Loucy (cell line): Measurements from ENCODE around the gene SYMPK.

Experiments
- H2AFZ ChIP-seq: fragments of 200-600 bp; sonication (generic); 2 replicates; pipeline ENCODE4 v1.6.0; 2016; ENCODE audit warnings: antibody characterized with exemption, mild to moderate bottlenecking, low read length, moderate library complexity
- H3F3A ChIP-seq: fragments of 200-600 bp; 2 replicates; pipeline ENCODE4 v1.6.0; 2016; ENCODE audit warnings: antibody characterized with exemption, low read depth, mild to moderate bottlenecking
- H3K27me3 ChIP-seq: fragments of 200-600 bp; sonication (generic); 2 replicates; pipeline ENCODE4 v1.6.1; 2014; ENCODE audit warnings: low read length, mild to moderate bottlenecking; ENCODE audit not compliant: insufficient read depth, poor library complexity, severe bottlenecking
- H3K36me3 ChIP-seq: fragments of 200-600 bp; sonication (generic); 2 replicates; pipeline ENCODE4 v1.6.1; 2016; ENCODE audit warnings: low read length; ENCODE audit not compliant: insufficient read depth
- H3K4me1 ChIP-seq: fragments of 200-600 bp; sonication (generic); 2 replicates; pipeline ENCODE4 v1.5.1; 2014; ENCODE audit warnings: low read length, mild to moderate bottlenecking; ENCODE audit not compliant: insufficient read depth, poor library complexity, severe bottlenecking
- H3K4me2 ChIP-seq: fragments of 200-600 bp; sonication (generic); 2 replicates; pipeline ENCODE4 v1.6.0; 2014; ENCODE audit warnings: antibody characterized with exemption, low read length, low read depth, mild to moderate bottlenecking; ENCODE audit not compliant: poor library complexity, severe bottlenecking
- H3K4me3 ChIP-seq: fragments of 200-600 bp; sonication (generic); 2 replicates; pipeline ENCODE4 v1.5.1; 2014; ENCODE audit warnings: low read length, mild to moderate bottlenecking, mixed read lengths; ENCODE audit not compliant: poor library complexity, severe bottlenecking
- H3K79me2 ChIP-seq: fragments of 200-600 bp; sonication (generic); 2 replicates; pipeline ENCODE4 v1.6.1; 2014; ENCODE audit warnings: low read length; ENCODE audit not compliant: insufficient read depth
- H3K9ac ChIP-seq: fragments of 200-600 bp; sonication (generic); 2 replicates; pipeline ENCODE4 v1.6.0; 2014; ENCODE audit warnings: mild to moderate bottlenecking, low read depth, low read length, moderate library complexity; ENCODE audit not compliant: poor library complexity, severe bottlenecking
- H3K9me2 ChIP-seq: fragments of 200-600 bp; sonication (generic); replicated peaks from 2 replicates; pipeline ENCODE4 v1.6.1; 2016; ENCODE audit warnings: low read depth, low read length, mixed read lengths
- H3K9me3 ChIP-seq: fragments of 200-600 bp; sonication (generic); 2 replicates; pipeline ENCODE4 v1.6.1; 2014; ENCODE audit warnings: mild to moderate bottlenecking, antibody characterized with exemption, low read length, low read depth; ENCODE audit not compliant: insufficient read depth
- H4K20me1 ChIP-seq: fragments of 200-600 bp; sonication (generic); 2 replicates; pipeline ENCODE4 v1.6.0; 2014; ENCODE audit warnings: antibody characterized with exemption, low read length, mild to moderate bottlenecking; ENCODE audit not compliant: insufficient read depth, poor library complexity, severe bottlenecking
- CTCF ChIP-seq: fragments of 200-600 bp; sonication (generic); conservative IDR thresholded peaks from 2 replicates; pipeline ENCODE4 v1.5.1; 2014; ENCODE audit warnings: mild to moderate bottlenecking, antibody characterized with exemption, low read length
- EZH2phosphoT487 ChIP-seq: fragments of 200-600 bp; IDR thresholded peaks from 2 replicates; pipeline ENCODE4 v1.6.1; 2018; ENCODE audit warnings: antibody characterized with exemption, mild to moderate bottlenecking, moderate library complexity, borderline replicate concordance

The SYMPK gene

DNA sequence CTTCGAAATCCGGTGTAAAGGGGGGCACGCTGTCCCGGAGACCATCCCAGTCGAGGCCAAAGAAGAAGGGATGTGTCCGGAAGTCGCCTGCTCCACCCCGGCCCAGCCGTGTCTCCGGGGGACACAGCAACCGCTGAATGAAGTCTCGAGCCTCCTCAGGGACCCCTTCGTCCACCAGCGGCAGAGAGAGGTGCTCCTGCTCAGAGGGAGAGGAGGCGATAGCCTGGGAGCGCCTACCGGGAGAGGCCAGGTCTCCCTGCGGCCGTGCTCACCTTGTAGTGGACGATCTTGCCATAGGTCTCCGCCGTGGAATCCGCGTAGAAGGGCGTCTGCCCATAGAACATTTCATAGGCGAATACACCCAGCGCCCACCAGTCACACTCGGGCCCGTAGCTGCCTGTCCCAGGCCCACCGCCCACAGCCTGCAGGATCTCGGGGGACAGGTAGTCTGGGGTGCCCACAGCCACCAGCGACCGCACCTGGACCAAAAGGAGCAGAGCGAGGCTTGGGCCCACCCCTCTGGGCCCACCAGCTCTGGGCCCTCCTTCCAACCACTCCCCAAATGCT lies 85.5 kb downstream of the SYMPK start:
- no peaks in the 10 kb centered on the region for H3K4me1 ChIP-seq
- no peak overlapping the region for H2AFZ ChIP-seq
- no peaks in the 10 kb centered on the region for H3K79me2 ChIP-seq
- no peak overlapping the region for H3K4me2 ChIP-seq
- no peaks in the 10 kb centered on the region for H3F3A ChIP-seq
- H3K4me3 ChIP-seq: no peak overlapping the region
- peaks cover 7% of the 10 kb centered on the region for H4K20me1 ChIP-seq
- H3K9me2 ChIP-seq: no peaks in the 10 kb centered on the region
- H3K9ac ChIP-seq: no peak overlapping the region
- no peaks in the 10 kb centered on the region for H3K27me3 ChIP-seq
- H3K9me3 ChIP-seq: no peaks in the 10 kb centered on the region
- no peaks in the 10 kb centered on the region for H3K36me3 ChIP-seq
- TF ChIP-seq EZH2phosphoT487 (no peak), CTCF (no peak)

- H3K4me3 ChIP-seq: no peak overlapping the region
- H3K9me3 ChIP-seq: no peaks in the 10 kb centered on the region
- H3K27me3 ChIP-seq: no peaks in the 10 kb centered on the region
- no peaks in the 10 kb centered on the region for H3K79me2 ChIP-seq
- H3K36me3 ChIP-seq: no peaks in the 10 kb centered on the region
- no peak overlapping the region for H3K9ac ChIP-seq
- no peaks in the 10 kb centered on the region for H3K9me2 ChIP-seq
- H2AFZ ChIP-seq: no peak overlapping the region
- H3K4me2 ChIP-seq: no peak overlapping the region
- peaks cover 5% of the 10 kb centered on the region for H3K4me1 ChIP-seq
- no peaks in the 10 kb centered on the region for H3F3A ChIP-seq
- H4K20me1 ChIP-seq: peaks cover 1% of the 10 kb centered on the region
- no peak for TF ChIP-seq EZH2phosphoT487
- no peak for TF ChIP-seq CTCF
Measured at GRCh38 chr19:45774765-45775164, 88.2 kb downstream of the SYMPK start.

DNA sequence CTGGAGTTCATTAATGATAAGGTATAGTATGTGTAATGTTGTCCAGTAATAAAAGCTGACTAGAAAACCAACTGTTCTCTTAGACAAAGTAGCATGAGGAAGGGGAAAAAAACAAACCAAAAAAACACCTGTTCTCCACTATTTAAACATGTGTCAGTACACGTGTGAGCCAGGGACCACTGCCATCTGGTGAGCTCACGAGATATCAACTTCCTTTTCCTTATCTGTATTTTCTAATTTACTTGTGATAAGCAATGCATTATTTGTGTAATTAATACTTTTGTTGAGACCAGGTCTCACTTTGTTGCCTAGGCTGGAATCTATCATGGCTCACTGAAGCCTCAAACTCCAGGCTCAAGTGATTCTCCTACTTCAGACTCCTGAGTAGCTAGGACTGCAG lies 89.6 kb downstream of the SYMPK start:
- H3K4me3 ChIP-seq: no peak overlapping the region
- H3K4me2 ChIP-seq: no peak overlapping the region
- no peaks in the 10 kb centered on the region for H3K36me3 ChIP-seq
- no peaks in the 10 kb centered on the region for H4K20me1 ChIP-seq
- H3K9ac ChIP-seq: no peak overlapping the region
- H3K9me3 ChIP-seq: no peaks in the 10 kb centered on the region
- H3K4me1 ChIP-seq: peaks cover 5% of the 10 kb centered on the region
- H3F3A ChIP-seq: no peaks in the 10 kb centered on the region
- H3K79me2 ChIP-seq: peaks cover under 1% of the 10 kb centered on the region; the same call in 1 of the 2 replicates
- no peak for TF ChIP-seq EZH2phosphoT487
- TF ChIP-seq CTCF: no peak
- H3K27me3 ChIP-seq: no peaks in the 10 kb centered on the region
- no peak overlapping the region for H2AFZ ChIP-seq
- H3K9me2 ChIP-seq: no peaks in the 10 kb centered on the region
